Natural killer cell (primary cell): Measurements from ENCODE around the gene GLIS1. TPM values are rescaled to one million over a fixed set of nuclear protein-coding genes. Genes with fewer than 3 reads are reported as not detected.

Experiments used
- ATAC-seq, 3 donors: fragments of 150-1000 bp in 2 of 3; fragments of 200-7000 bp in 1 of 3; cut with Tn5 transposase; 1 replicate in 1 of 3; 2 replicates in 2 of 3; pipeline ENCODE4 v1.10.0; 2021; ENCODE audit warnings: mild to moderate bottlenecking in 2 of 3, moderate library complexity in 2 of 3
- DNase-seq, 2 donors: peaks; one replicate each; pipeline versions ENCODE4 v3.0.0 to v3.0.0-alpha.2; 2013 to 2021; ENCODE audit warnings: mixed read lengths in 1 of 2
- H3K27ac ChIP-seq: one replicate; pipeline ENCODE4 v1.5.1; 2013; ENCODE audit warnings: mild to moderate bottlenecking, low read length
- H3K27me3 ChIP-seq: one replicate; pipeline ENCODE4 v1.6.1; 2013; ENCODE audit warnings: low read length; ENCODE audit not compliant: control insufficient read depth, insufficient read depth
- H3K36me3 ChIP-seq: one replicate; pipeline ENCODE4 v1.6.1; 2013; ENCODE audit warnings: low read length; ENCODE audit not compliant: control insufficient read depth, insufficient read depth
- H3K4me1 ChIP-seq: one replicate; pipeline ENCODE4 v1.6.1; 2013; ENCODE audit warnings: low read length; ENCODE audit not compliant: control insufficient read depth, insufficient read depth
- H3K4me3 ChIP-seq: one replicate; pipeline ENCODE4 v1.5.1; 2013; ENCODE audit warnings: low read length
- H3K9me3 ChIP-seq: one replicate; pipeline ENCODE4 v1.6.1; 2013; ENCODE audit warnings: low read length; ENCODE audit not compliant: control insufficient read depth, insufficient read depth
- H3K27ac Mint-ChIP-seq, 2 donors: one replicate each; pipeline ENCODE4 v1.8.0; 2022; ENCODE audit warnings: mild to moderate bottlenecking in 2 of 2, mixed read lengths in 2 of 2, moderate library complexity in 1 of 2
- H3K27me3 Mint-ChIP-seq, 2 donors: one replicate each; pipeline ENCODE4 v1.8.0; 2022; ENCODE audit warnings: low read depth in 2 of 2, mixed read lengths in 2 of 2
- H3K36me3 Mint-ChIP-seq: one replicate; pipeline ENCODE4 v1.8.0; 2022; ENCODE audit warnings: mixed read lengths
- H3K4me1 Mint-ChIP-seq, 2 donors: one replicate each; pipeline ENCODE4 v1.8.0; 2022; ENCODE audit warnings: mixed read lengths in 2 of 2
- H3K4me3 Mint-ChIP-seq: one replicate; pipeline ENCODE4 v1.8.0; 2022; ENCODE audit warnings: mild to moderate bottlenecking, moderate library complexity, mixed read lengths
- H3K9me3 Mint-ChIP-seq, 2 donors: one replicate each; pipeline ENCODE4 v1.8.0; 2022; ENCODE audit warnings: mixed read lengths in 2 of 2
- WGBS: methylation state at CpG from one replicate; pipeline ENCODE4 v1.1.7; 2013; ENCODE audit warnings: missing lambda C conversion rate; ENCODE audit not compliant: insufficient coverage; 5-methylcytosine and 5-hydroxymethylcytosine counted together
- intact Hi-C: fragments of 100-400 bp; cut with micrococcal nuclease; formaldehyde crosslinking; loops from one replicate; pipeline ENCODE4 v1.14.2; 2022
- total RNA-seq, 4 donors: library from RNA; stranded (reverse); fragments of 120-200 nt in 1 of 4; gene quantifications; one replicate each; pipeline versions ENCODE4 v1.2.3 to v1.2.4, GENCODE V29; 2013 to 2022
- TF ChIP-seq, protein P1 (sequence below): fragments of 200-600 bp; IDR thresholded peaks from one replicate; pipeline ENCODE4 v1.8.0; 2022; ENCODE audit warnings: antibody characterized with exemption

The GLIS1 gene
- total RNA-seq, 3 donors from 2014 or later (not counting 1 experiment from before 2014, with no cell fraction given), result not detected

DNA sequence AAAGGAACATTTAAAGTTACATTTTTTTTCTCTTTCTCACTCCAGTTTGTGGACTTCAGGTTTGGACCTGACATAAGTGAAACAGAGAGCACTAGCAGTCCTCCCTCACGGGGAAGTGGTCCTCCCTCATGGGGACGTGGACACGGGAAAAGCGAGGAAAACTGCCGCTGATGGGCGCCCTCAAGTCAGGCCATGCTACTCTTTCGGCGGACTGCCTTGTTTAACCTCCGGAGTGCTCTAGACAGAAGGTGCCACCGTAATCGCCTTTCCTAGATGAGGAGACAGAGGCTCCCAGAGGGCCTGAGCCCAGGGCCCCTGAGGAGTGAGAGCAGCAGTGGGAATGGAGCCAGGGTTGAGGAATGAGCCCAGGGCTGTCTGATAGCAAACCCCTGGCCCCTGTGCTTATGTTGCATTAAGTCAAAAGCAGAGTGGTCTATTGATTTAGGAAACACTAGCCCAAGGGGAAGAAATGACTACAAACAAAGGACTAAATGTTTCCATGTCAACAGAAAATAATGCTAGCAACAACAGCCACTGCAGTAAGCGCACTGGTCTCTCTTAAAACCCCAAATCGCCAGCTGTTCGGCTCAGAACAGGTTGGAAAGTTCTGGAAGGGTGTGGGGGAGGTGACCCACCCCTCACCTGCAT is 195.7 kb downstream of the GLIS1 start:
- intact Hi-C loops, result no loop called here

DNA sequence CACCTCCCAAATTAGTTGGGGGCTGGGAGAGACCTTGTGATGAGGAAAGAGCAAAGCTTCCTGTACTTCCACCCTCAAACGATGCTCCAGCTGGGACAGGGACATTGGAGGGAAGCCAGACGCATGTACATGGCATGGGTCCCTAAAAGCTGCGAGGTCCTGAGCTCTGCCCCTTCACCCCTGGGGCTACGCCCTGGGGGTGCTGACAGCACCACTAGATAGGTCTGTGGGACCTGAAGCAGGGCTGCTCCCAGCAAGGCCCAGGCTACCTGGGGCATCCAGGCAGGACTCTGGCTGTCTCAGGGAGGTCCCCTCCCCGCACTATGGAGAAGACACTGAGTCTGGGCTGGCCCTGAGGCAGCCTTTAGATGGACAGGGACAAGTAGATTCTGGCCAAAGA is 196.4 kb downstream of the GLIS1 start:
- no peak for DNase-seq
- no peak overlapping the region for H3K27ac Mint-ChIP-seq
- no peaks in the 10 kb centered on the region for H3K9me3 ChIP-seq
- H3K9me3 Mint-ChIP-seq, result no peaks in the 10 kb centered on the region
- H3K4me3 ChIP-seq, result no peak overlapping the region
- no peak overlapping the region for H3K27ac ChIP-seq
- 76% methylated on average over 5 of the region's 5 CpGs for WGBS
- no peaks in the 10 kb centered on the region for H3K36me3 Mint-ChIP-seq
- no peaks in the 10 kb centered on the region for H3K36me3 ChIP-seq
- TF ChIP-seq, protein P1, sequence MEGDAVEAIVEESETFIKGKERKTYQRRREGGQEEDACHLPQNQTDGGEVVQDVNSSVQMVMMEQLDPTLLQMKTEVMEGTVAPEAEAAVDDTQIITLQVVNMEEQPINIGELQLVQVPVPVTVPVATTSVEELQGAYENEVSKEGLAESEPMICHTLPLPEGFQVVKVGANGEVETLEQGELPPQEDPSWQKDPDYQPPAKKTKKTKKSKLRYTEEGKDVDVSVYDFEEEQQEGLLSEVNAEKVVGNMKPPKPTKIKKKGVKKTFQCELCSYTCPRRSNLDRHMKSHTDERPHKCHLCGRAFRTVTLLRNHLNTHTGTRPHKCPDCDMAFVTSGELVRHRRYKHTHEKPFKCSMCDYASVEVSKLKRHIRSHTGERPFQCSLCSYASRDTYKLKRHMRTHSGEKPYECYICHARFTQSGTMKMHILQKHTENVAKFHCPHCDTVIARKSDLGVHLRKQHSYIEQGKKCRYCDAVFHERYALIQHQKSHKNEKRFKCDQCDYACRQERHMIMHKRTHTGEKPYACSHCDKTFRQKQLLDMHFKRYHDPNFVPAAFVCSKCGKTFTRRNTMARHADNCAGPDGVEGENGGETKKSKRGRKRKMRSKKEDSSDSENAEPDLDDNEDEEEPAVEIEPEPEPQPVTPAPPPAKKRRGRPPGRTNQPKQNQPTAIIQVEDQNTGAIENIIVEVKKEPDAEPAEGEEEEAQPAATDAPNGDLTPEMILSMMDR, result no peak
- no peak overlapping the region for H3K4me3 Mint-ChIP-seq
- no peaks in the 10 kb centered on the region for H3K4me1 Mint-ChIP-seq
- ATAC-seq, result no peak
- H3K27me3 ChIP-seq, result no peaks in the 10 kb centered on the region
- peaks cover 8% of the 10 kb centered on the region in 2 donors for H3K27me3 Mint-ChIP-seq
- intact Hi-C loops, result no loop called here
- no peaks in the 10 kb centered on the region for H3K4me1 ChIP-seq

More for the DNA sequence above, 195.7 kb downstream of the GLIS1 start:
- H3K27me3 Mint-ChIP-seq, result peaks cover 8% of the 10 kb centered on the region in 2 donors
- TF ChIP-seq, protein P1, result no peak
- Histone ChIP-seq H3K9me3 (no peaks in the 10 kb centered on the region), H3K4me3 (no peak overlapping the region), H3K36me3 (no peaks in the 10 kb centered on the region), H3K27me3 (no peaks in the 10 kb centered on the region), H3K27ac (no peak overlapping the region), H3K4me1 (no peaks in the 10 kb centered on the region)
- H3K4me1 Mint-ChIP-seq, result no peaks in the 10 kb centered on the region
- no peaks in the 10 kb centered on the region for H3K9me3 Mint-ChIP-seq
- 89% methylated on average over 14 of the region's 14 CpGs for WGBS
- H3K36me3 Mint-ChIP-seq, result no peaks in the 10 kb centered on the region
- ATAC-seq (no peak), DNase-seq (no peak)
- no peak overlapping the region for H3K27ac Mint-ChIP-seq
- no peak overlapping the region for H3K4me3 Mint-ChIP-seq

DNA sequence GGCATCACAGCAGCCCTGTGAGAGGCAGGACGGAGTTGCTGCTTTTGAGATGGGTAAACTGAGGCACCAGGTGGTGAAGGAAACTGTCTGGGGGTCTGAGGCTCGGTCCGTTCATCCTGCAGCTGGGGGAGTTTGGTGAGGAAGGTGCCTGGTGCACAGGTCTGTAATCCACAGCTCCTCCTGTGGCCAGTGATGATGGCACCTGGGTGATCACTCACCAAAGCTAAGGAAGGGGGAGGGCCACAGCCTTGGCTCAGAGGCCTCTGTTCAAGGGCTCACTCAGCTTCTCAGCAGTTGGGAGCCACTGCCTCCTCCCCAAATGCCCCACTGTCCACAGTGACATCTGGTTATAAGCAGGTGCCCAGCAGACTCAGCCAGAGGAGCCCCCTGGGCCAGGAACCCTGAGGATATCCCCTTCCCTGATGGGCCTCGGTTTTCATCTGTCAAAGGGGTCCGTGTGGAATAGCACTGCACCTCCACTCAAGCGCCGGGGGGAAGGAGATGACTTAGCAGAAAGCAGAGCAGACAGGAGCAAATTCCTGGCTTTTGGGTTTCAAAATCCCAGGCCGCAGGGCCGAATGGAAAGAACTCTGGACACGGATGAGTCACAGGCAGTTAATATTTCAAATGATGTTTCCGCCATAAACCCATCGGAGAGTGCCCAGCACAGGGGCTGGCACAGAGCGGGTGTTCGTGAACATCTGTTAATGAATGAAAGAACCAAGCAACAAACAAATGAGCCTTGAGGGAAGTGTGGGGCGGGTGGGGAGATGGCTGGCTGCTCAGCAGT is 197.0 kb downstream of the GLIS1 start:
- Histone ChIP-seq H3K9me3 (no peaks in the 10 kb centered on the region), H3K36me3 (no peaks in the 10 kb centered on the region), H3K27me3 (no peaks in the 10 kb centered on the region), H3K4me1 (no peaks in the 10 kb centered on the region), H3K4me3 (no peak overlapping the region), H3K27ac (no peak overlapping the region)
- intact Hi-C loops, result no loop called here
- no peak overlapping the region for H3K4me3 Mint-ChIP-seq
- DNase-seq (no peak), ATAC-seq (peak in 2 of 3 donors; percentile 38 to 64)
- H3K36me3 Mint-ChIP-seq, result no peaks in the 10 kb centered on the region
- H3K27ac Mint-ChIP-seq, result no peak overlapping the region
- H3K27me3 Mint-ChIP-seq, result peaks cover 8% of the 10 kb centered on the region in 2 donors
- H3K4me1 Mint-ChIP-seq, result no peaks in the 10 kb centered on the region
- WGBS, result 86% methylated on average over 15 of the region's 15 CpGs
- no peaks in the 10 kb centered on the region for H3K9me3 Mint-ChIP-seq
- TF ChIP-seq, protein P1, result no peak
